Loucy (cell line): ENCODE data around the gene CCR7.

Source experiments
- H2AFZ ChIP-seq: fragments of 200-600 bp; sonication (generic); 2 replicates; pipeline ENCODE4 v1.6.0; 2016; ENCODE audit warnings: antibody characterized with exemption, mild to moderate bottlenecking, low read length, moderate library complexity
- H3F3A ChIP-seq: fragments of 200-600 bp; 2 replicates; pipeline ENCODE4 v1.6.0; 2016; ENCODE audit warnings: antibody characterized with exemption, low read depth, mild to moderate bottlenecking
- H3K27me3 ChIP-seq: fragments of 200-600 bp; sonication (generic); 2 replicates; pipeline ENCODE4 v1.6.1; 2014; ENCODE audit warnings: low read length, mild to moderate bottlenecking; ENCODE audit not compliant: insufficient read depth, poor library complexity, severe bottlenecking
- H3K36me3 ChIP-seq: fragments of 200-600 bp; sonication (generic); 2 replicates; pipeline ENCODE4 v1.6.1; 2016; ENCODE audit warnings: low read length; ENCODE audit not compliant: insufficient read depth
- H3K4me1 ChIP-seq: fragments of 200-600 bp; sonication (generic); 2 replicates; pipeline ENCODE4 v1.5.1; 2014; ENCODE audit warnings: low read length, mild to moderate bottlenecking; ENCODE audit not compliant: insufficient read depth, poor library complexity, severe bottlenecking
- H3K4me2 ChIP-seq: fragments of 200-600 bp; sonication (generic); 2 replicates; pipeline ENCODE4 v1.6.0; 2014; ENCODE audit warnings: antibody characterized with exemption, low read length, low read depth, mild to moderate bottlenecking; ENCODE audit not compliant: poor library complexity, severe bottlenecking
- H3K4me3 ChIP-seq: fragments of 200-600 bp; sonication (generic); 2 replicates; pipeline ENCODE4 v1.5.1; 2014; ENCODE audit warnings: low read length, mild to moderate bottlenecking, mixed read lengths; ENCODE audit not compliant: poor library complexity, severe bottlenecking
- H3K79me2 ChIP-seq: fragments of 200-600 bp; sonication (generic); 2 replicates; pipeline ENCODE4 v1.6.1; 2014; ENCODE audit warnings: low read length; ENCODE audit not compliant: insufficient read depth
- H3K9ac ChIP-seq: fragments of 200-600 bp; sonication (generic); 2 replicates; pipeline ENCODE4 v1.6.0; 2014; ENCODE audit warnings: mild to moderate bottlenecking, low read depth, low read length, moderate library complexity; ENCODE audit not compliant: poor library complexity, severe bottlenecking
- H3K9me2 ChIP-seq: fragments of 200-600 bp; sonication (generic); replicated peaks from 2 replicates; pipeline ENCODE4 v1.6.1; 2016; ENCODE audit warnings: low read depth, low read length, mixed read lengths
- H3K9me3 ChIP-seq: fragments of 200-600 bp; sonication (generic); 2 replicates; pipeline ENCODE4 v1.6.1; 2014; ENCODE audit warnings: mild to moderate bottlenecking, antibody characterized with exemption, low read length, low read depth; ENCODE audit not compliant: insufficient read depth
- H4K20me1 ChIP-seq: fragments of 200-600 bp; sonication (generic); 2 replicates; pipeline ENCODE4 v1.6.0; 2014; ENCODE audit warnings: antibody characterized with exemption, low read length, mild to moderate bottlenecking; ENCODE audit not compliant: insufficient read depth, poor library complexity, severe bottlenecking
- CTCF ChIP-seq: fragments of 200-600 bp; sonication (generic); conservative IDR thresholded peaks from 2 replicates; pipeline ENCODE4 v1.5.1; 2014; ENCODE audit warnings: mild to moderate bottlenecking, antibody characterized with exemption, low read length
- EZH2phosphoT487 ChIP-seq: fragments of 200-600 bp; IDR thresholded peaks from 2 replicates; pipeline ENCODE4 v1.6.1; 2018; ENCODE audit warnings: antibody characterized with exemption, mild to moderate bottlenecking, moderate library complexity, borderline replicate concordance

The CCR7 gene

GRCh38 chr17:40535924-40536294 is 29.4 kb downstream of the CCR7 start:
- Histone ChIP-seq H2AFZ (no peak overlapping the region), H3K36me3 (no peaks in the 10 kb centered on the region), H3K9ac (no peak overlapping the region), H3K4me1 (peaks cover 79% of the 10 kb centered on the region), H3K27me3 (no peaks in the 10 kb centered on the region), H3K4me2 (no peak overlapping the region), H3F3A (no peaks in the 10 kb centered on the region), H3K9me3 (no peaks in the 10 kb centered on the region), H4K20me1 (no peaks in the 10 kb centered on the region), H3K9me2 (no peaks in the 10 kb centered on the region), H3K79me2 (no peaks in the 10 kb centered on the region), H3K4me3 (no peak overlapping the region)
- TF ChIP-seq EZH2phosphoT487 (no peak), CTCF (no peak)

DNA sequence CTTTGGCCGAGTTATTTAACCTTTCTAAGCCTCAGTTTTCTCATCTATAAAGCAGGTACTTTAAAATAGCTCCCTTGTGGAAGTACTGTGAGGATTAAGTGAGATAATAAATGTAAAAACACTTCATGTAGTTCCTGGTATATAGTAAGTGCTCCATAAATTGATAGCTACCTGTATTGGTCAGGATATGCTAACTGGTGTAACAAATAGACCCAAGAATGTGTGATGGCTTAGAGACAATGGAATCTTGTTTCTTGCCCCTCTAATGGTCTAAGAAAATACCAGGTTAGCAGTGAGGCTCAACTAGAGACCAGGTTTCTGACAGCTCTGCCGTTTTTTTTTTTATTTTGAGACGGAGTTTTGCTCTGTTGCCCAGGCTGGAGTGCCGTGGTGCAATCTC is 29.8 kb downstream of the CCR7 start:
- H3K4me1 ChIP-seq = peaks cover 79% of the 10 kb centered on the region
- no peaks in the 10 kb centered on the region for H3K36me3 ChIP-seq
- H3K9me3 ChIP-seq = no peaks in the 10 kb centered on the region
- H3K27me3 ChIP-seq = no peaks in the 10 kb centered on the region
- no peak for TF ChIP-seq EZH2phosphoT487
- no peak for TF ChIP-seq CTCF
- no peak overlapping the region for H3K9ac ChIP-seq
- H3K4me3 ChIP-seq = no peak overlapping the region
- no peaks in the 10 kb centered on the region for H4K20me1 ChIP-seq
- no peaks in the 10 kb centered on the region for H3K9me2 ChIP-seq
- no peaks in the 10 kb centered on the region for H3K79me2 ChIP-seq
- H2AFZ ChIP-seq = no peak overlapping the region
- no peaks in the 10 kb centered on the region for H3F3A ChIP-seq
- H3K4me2 ChIP-seq = no peak overlapping the region

- Histone ChIP-seq H3K4me1 (peaks cover 74% of the 10 kb centered on the region), H2AFZ (no peak overlapping the region), H3K79me2 (no peaks in the 10 kb centered on the region), H3K27me3 (no peaks in the 10 kb centered on the region), H3K4me3 (no peak overlapping the region), H3K36me3 (no peaks in the 10 kb centered on the region), H4K20me1 (no peaks in the 10 kb centered on the region), H3F3A (no peaks in the 10 kb centered on the region), H3K9me2 (no peaks in the 10 kb centered on the region), H3K9me3 (no peaks in the 10 kb centered on the region), H3K9ac (no peak overlapping the region), H3K4me2 (no peak overlapping the region)
- TF ChIP-seq CTCF (no peak), EZH2phosphoT487 (no peak)
Measured at GRCh38 chr17:40534371-40535189, 30.7 kb downstream of the CCR7 start.
